LNCaP clone FGC (cell line): ENCODE measurements around the gene VPS37D.
"Not testable (repeated sequence)": the region's sequence is repeated elsewhere in the genome, so short reads cannot be mapped to it uniquely, and the experiment has no call there.

ENCODE experiments used
- DNase-seq: peaks from one replicate; pipeline ENCODE4 v3.0.0-alpha.2; 2011; ENCODE audit warnings: low read depth
- H3K4me3 ChIP-seq: 2 replicates; pipeline ENCODE4 v1.5.1; 2011; ENCODE audit warnings: mild to moderate bottlenecking, low read depth, low read length, control low read depth
- TF ChIP-seq, protein P1 (sequence below): IDR thresholded peaks from 2 replicates; pipeline ENCODE4 v1.5.1; 2012; ENCODE audit warnings: mild to moderate bottlenecking; ENCODE audit not compliant: control insufficient read depth, insufficient read depth; ENCODE audit errors: extremely low read depth

VPS37D gene

DNA sequence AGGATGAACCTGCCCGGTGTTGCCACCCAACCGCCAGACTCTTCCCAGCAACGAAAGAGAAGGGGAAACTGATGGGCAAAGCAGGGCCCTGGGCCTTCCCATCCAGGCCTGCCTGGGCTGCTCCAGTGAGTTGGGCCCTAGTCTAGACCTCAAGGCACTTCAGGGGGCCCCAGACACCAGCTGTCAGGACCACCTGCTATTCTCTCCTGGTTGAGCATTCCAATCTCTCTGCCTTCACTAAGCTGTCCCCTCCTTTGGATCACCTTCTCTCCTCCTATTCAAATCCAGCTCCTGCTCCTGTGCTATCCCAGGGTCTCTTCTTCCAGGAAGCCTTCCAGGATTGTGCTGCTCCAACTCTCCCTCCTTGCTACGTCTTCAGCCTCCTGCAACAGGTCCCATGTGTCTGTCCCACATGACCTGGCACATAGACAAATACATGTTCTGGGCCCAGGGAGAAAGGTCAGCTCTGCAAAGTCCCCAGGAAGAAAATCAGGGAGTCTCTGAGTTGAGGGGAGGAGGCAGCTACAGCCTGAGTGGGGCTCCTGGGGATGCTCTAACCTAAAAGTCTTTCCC is 48.8 kb downstream of the VPS37D start:
- TF ChIP-seq, protein P1, sequence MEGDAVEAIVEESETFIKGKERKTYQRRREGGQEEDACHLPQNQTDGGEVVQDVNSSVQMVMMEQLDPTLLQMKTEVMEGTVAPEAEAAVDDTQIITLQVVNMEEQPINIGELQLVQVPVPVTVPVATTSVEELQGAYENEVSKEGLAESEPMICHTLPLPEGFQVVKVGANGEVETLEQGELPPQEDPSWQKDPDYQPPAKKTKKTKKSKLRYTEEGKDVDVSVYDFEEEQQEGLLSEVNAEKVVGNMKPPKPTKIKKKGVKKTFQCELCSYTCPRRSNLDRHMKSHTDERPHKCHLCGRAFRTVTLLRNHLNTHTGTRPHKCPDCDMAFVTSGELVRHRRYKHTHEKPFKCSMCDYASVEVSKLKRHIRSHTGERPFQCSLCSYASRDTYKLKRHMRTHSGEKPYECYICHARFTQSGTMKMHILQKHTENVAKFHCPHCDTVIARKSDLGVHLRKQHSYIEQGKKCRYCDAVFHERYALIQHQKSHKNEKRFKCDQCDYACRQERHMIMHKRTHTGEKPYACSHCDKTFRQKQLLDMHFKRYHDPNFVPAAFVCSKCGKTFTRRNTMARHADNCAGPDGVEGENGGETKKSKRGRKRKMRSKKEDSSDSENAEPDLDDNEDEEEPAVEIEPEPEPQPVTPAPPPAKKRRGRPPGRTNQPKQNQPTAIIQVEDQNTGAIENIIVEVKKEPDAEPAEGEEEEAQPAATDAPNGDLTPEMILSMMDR = no peak
- no peak overlapping the region for H3K4me3 ChIP-seq
- DNase-seq = no peak

DNA sequence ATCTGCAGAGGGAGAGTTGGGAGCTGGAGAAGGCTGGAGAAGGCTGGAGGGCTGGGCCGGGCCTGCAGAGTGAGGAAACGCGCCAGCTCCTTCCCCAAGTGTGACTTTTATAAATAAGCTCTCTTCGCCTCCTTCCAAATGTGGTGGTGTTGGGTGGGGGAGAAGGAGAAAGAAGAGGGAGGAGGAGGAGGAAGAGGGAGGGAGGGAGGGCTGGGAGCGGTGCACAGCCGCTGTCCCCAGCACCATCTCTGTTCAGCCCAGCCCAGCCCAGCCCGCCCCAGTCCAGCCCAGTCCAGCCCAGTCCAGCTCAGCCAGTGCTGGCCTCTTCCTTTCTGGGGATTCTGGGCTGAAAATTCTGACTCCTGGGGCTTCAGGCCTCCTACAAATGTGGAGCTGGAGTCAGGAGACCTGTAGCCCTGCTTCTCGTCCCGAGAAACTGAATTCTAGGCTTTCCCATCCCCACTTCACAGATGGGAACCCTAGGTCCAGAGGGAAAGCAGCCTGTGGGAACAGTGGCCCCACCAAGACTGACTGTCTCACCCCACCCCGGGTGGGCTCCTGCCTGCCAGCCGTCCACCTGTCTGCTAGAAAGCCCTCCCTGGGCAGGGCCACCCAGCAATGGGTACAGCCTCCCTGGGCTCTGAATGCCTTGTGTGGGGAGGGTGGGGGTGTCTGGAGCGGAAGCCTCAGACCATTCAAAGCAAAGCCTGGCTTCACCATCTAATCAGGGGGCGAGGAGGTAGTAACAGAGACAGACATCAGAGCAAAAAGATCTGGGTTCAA is 49.6 kb downstream of the VPS37D start:
- DNase-seq = no peak
- H3K4me3 ChIP-seq = no peak overlapping the region

DNA sequence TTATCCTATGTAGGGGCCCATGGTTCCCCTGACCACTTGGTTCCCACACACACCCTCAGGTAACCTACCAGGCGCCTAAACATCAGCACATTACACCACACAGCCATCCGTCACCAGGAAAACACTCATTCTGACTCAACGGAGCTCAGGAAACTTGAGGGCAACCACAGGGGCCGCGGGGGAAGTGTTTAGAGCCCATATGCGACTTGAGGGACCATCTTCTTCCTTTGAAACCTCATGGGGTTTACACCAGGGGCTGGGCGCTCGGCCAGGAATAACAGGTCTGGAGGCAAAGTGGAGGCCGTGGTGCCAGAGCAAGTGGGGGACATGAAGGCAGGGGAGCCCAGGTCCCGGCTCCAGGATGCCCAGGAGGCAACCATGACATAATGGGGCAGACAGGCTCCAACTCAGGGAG is 50.4 kb downstream of the VPS37D start:
- no peak for DNase-seq
- TF ChIP-seq, protein P1 = no peak
- H3K4me3 ChIP-seq = no peak overlapping the region

More for the DNA sequence above, 49.6 kb downstream of the VPS37D start:
- TF ChIP-seq, protein P1 = no peak

DNA sequence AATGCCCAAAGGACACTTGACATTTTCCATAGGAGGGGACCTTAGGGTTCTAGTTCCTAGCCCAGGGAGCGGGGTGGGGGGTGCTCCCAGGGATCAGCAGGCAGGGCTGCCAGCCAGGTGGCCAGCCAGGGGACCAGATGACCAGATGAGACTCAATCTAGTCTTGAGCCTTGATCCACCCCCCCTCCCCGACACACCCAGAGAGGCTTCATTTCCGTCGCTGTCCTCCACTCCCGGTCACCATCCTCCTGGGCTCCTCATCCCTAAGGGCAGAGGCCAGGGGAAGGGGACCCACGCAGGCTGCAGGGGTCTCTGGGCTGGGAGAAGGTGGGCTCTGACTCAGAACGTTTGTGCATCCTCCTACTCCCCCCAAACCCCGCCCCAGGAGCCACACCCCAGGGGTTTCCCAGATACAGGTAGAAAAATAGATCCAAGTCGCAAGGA is 50.8 kb downstream of the VPS37D start:
- DNase-seq = no peak
- H3K4me3 ChIP-seq = peak overlapping the region; percentile 87
- TF ChIP-seq, protein P1 = no peak

DNA sequence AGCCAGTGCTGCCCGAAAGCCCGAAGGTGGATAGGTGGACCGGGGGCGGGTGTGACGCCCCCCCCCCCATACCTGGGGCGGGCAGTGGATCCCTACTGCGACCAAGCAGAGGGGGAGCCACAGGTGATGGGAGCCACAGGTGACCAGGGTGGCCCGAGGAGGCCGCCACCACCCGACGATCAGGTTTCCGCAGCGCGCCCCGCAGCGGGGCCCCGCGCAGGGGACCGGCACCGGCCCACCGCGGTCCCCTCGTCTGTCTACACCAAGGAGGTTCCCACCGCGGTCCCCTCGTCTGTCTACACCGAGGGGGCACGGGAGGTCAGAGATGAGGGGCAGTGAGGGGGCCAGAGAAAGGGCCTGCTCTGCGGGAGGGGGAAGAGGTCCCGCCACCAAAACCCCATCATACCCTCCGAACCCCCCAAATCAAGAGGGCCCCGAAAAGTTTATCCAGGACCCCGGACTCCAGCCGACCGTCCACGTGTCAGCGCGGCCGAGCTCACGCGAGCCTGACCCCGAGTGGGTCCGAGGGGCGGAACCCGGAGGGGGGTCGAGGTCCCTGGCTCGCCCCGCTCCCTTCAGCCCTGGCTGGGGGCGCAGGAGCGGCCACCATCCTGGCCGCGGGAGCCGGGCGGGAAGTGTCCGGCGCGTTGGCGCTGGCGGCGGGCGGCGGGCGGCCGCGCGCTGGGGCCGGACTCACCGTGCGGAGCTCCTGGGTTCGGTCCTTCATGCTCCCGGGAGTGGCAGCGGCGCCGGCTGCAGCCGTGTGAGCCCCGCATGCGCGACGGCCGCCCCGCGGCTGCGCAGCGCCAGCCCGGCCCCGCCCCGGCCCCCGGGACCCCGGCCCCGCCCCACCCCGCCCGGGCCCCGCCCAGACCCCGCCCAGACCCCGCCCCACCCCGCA is 51.5 kb downstream of the VPS37D start, which contains the start of gene STX1A:
Gene STX1A, minus strand, starts transcription at position 765 of the 901 bp plus-strand sequence. Its CDS starts 38 bp downstream, at position 727.
- TF ChIP-seq, protein P1 = no peak
- peak within 1 kb of the TSS; percentile 87 for H3K4me3 ChIP-seq
- no peak for DNase-seq

DNA sequence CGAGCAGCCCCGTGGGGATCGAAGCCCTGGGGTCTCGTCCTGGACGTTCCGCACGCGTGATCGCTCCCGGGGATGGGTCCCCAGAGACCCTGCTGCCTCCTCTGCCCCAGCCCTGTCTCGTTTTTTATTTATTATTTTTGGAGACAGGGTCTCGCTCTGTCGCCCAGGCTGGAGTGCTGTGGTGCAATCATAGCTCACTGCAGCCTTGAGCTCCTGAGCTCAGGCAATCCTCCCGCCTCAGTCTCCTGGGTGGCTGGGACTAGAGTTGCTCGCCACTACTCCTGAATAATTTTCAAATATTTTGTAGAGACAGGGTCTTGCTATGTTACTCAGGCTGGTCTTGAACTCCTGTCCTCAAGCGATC is 52.2 kb downstream of the VPS37D start:
- no peak for DNase-seq
- H3K4me3 ChIP-seq = peak overlapping the region; percentile 42
- TF ChIP-seq, protein P1 = no peak

DNA sequence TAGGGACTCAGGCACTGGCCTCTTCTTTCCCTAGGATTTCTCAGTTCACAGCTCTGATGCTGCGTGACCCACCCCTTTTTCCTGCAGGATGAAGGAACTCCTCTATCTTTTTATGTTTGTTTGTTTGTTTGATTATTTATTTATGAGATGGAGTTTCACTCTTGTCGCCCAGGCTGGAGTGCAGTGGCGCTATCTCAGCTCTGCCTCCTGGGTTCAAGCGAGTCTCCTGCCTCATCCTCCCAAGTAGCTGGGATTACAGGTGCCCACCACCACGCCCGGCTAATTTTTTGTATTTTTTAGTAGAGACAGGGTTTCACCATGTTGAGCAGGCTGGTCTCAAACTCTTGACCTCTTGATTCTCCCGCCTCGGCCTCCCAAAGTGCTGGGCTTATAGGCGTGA is 52.8 kb downstream of the VPS37D start:
- not testable (repeated sequence) for H3K4me3 ChIP-seq, DNase-seq
